VCaP (cell line): ENCODE measurements around the gene ZNF606.

Experiments
- H3K27ac ChIP-seq: fragments of 450-650 bp; 2 replicates; pipeline ENCODE4 v1.5.1; 2017
- TF ChIP-seq, protein P1 (sequence below): fragments of 450-650 bp; conservative IDR thresholded peaks from 2 replicates; pipeline ENCODE4 v1.5.1; 2017; ENCODE audit warnings: mild to moderate bottlenecking, moderate library complexity

Gene ZNF606

DNA sequence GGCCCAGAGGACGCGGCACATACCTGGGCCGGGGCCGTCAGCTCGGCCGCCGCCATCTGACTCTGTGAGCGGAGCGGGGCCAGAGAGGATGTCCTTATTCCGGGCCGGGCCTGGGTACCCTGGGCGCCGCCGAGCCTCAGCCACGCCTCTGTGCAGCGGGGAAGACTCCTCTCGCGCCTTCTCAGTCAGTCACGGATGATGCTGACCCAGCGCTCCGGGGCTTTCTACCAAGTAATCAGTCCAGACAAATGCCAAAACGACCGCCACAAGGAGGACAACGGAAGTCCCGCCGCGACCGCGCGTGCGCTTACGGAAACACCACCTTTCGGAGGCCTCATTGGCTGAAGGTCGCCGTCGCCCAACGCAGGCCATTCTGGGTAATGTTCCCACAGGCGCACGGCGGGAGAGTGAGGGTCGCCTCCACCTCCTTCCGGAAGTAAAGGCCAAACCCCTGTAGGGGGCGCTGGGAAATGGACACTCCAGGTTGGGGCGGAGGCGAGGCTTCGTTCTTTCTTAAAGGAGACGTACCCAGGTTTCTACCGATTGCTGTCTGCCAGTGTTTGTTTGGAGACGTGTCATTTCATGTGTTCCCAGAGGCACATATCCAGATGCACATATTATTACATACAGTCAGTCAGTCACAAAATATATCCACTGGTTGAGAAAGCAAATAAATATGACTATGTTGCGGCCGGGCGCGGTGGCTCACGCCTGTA, 55.0 kb downstream of the ZNF606 start, which contains the start of gene ZNF256:
Gene ZNF256 (minus strand): TSS at position 288 of the 716 bp plus-strand sequence. CDS start 232 bp downstream, at position 56.
- H3K27ac ChIP-seq: peak within 1 kb of the TSS; percentile 88

DNA sequence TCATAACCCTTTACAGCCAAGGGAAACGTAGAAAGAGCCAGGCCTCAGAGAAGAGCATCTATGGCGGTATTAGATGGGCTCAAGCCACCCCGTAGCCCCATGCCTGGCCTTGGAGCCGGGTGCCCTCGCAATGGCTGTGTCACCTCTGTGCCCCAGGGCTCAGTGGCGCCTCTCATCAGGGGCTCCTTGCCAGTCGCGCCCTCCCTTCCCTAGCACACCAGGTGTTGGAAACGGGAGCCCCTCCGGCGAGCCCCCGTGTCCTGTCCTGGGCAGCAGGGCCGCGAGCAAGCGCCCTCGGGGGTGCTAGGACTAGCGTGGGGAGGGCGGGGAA, 55.6 kb downstream of the ZNF606 start:
- TF ChIP-seq, protein P1, sequence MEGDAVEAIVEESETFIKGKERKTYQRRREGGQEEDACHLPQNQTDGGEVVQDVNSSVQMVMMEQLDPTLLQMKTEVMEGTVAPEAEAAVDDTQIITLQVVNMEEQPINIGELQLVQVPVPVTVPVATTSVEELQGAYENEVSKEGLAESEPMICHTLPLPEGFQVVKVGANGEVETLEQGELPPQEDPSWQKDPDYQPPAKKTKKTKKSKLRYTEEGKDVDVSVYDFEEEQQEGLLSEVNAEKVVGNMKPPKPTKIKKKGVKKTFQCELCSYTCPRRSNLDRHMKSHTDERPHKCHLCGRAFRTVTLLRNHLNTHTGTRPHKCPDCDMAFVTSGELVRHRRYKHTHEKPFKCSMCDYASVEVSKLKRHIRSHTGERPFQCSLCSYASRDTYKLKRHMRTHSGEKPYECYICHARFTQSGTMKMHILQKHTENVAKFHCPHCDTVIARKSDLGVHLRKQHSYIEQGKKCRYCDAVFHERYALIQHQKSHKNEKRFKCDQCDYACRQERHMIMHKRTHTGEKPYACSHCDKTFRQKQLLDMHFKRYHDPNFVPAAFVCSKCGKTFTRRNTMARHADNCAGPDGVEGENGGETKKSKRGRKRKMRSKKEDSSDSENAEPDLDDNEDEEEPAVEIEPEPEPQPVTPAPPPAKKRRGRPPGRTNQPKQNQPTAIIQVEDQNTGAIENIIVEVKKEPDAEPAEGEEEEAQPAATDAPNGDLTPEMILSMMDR: no peak

More for the DNA sequence above, 55.0 kb downstream of the ZNF606 start, which contains the start of gene ZNF256:
- TF ChIP-seq, protein P1: peak; percentile 84

DNA sequence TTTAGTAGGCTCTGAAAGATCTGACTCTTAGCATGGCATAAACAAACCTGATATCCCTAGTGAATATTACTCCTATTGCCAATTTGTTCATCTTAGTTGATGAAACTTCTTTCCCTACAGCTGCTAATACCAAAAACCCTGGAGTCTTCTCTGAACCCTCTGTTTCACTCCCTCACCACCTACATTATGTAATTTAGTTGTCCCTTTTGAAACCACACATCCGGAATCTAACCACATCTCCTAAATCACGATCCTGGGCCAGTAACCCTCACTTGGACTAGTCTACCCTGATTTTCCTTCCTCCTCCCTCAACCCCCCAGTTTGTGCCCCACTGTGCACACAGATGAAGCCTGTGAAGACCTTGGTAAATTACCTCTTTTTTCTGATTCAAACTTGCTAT, 56.3 kb downstream of the ZNF606 start:
- peak overlapping the region; percentile 88; the same call in 1 of the 2 replicates for H3K27ac ChIP-seq
- TF ChIP-seq, protein P1: no peak

More for the DNA sequence above, 55.6 kb downstream of the ZNF606 start:
- H3K27ac ChIP-seq: peak overlapping the region; percentile 88

DNA sequence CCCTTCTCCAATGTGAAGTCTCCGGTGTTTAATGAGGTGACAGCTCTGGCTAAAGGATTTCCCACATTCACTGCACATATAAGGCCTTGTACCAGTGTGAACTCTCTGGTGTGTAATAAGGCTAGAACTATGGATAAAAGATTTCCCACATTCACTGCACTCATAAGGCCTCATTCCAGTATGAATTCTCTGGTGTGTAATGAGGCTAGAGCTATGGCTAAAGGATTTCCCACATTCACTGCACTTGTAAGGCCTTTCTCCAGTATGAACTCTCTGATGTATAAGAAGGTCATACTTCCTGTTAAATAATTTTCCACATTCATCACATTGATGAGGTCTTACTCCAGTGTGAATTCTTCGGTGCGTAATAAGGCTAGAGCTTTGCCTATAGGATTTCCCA, 61.0 kb downstream of the ZNF606 start:
- H3K27ac ChIP-seq: no peak overlapping the region
- TF ChIP-seq, protein P1: no peak

DNA sequence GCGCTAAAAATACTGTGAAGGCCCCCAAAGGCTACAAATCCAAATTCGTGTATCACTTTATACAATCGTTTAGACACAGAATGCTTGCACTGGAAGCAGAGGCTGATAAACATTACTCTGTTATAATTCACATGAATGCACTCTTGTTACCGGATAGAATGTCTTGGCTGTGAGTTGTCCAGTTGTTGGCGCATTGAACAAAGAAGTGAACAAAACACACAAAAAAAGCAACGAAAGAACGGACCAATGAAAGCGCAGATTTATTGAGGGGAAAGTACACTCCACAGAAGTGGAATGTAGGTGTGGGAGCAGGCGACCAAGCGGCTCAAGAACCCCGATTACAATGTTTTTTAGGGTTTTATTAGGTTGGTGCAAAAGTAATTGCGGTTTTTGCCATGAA, 66.9 kb downstream of the ZNF606 start:
- peak overlapping the region; percentile 89; the same call in 1 of the 2 replicates for H3K27ac ChIP-seq
- TF ChIP-seq, protein P1: no peak

DNA sequence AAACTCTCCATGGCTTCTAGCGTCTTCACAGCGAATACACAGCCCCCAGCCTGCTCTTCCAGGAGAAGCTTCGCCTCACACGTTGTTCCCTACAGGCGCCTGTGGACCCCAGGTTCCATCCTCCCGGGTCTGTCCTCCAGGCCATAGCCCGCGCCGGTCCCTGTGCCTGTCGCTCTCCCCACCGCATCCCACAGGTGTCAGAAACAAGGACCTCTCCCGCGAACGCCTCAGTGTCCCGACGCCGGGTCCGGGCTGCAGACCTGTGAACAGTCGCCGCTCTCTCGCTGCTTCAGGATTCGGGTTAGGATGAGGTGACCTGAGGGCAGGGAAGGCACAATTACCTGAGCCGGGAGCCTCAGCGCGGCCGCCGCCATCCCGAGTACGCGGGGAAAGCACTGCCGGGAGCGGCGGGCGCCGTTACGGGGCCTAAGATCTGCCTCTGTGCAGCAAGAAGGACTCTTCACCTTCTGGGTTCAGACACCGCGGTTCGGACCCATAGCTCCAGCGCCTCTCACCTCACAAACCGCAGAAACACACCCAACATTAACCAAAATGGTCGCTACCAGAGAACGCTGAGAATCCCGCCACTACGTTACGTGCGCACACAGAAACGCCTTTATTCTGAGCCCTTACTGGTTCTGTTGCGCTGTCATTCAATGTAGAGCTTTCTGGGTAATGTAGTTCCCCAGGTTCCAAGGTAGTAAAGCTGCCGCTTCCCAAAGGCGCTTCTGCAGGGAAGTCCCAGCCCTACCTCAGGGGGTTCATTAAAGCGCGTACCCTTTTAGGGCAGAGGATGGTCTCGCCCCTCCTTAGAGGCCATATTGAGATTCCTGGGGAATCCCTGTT, 67.6 kb downstream of the ZNF606 start, which contains the start of gene ZNF418:
Gene ZNF418 (minus strand): TSS at position 583 of the 846 bp plus-strand sequence. CDS start 1,580 bp downstream, outside the sequence.
- TF ChIP-seq, protein P1: no peak
- H3K27ac ChIP-seq: peak within 1 kb of the TSS; percentile 89

DNA sequence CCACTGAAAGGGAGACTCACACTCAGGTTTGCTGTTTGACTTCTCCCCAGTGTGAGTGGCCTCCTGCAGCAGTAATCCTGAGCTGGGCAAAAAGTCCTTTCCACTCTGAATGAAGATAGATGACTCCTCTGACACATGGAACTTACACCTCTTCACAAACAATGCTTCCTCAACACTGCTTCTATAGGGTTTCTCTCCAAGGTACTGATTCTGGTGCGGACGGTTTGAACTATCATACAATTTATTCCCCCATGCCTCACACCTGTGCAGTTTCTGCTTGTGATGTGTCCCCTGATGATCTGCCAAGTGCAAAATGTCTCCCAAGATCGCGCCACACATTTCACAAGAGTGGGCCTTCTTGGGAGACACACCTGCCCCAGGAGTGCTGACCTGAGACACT, 75.0 kb downstream of the ZNF606 start:
- H3K27ac ChIP-seq: no peak overlapping the region
- TF ChIP-seq, protein P1: no peak
